ENCODE data around the gene MEF2C.

DNA sequence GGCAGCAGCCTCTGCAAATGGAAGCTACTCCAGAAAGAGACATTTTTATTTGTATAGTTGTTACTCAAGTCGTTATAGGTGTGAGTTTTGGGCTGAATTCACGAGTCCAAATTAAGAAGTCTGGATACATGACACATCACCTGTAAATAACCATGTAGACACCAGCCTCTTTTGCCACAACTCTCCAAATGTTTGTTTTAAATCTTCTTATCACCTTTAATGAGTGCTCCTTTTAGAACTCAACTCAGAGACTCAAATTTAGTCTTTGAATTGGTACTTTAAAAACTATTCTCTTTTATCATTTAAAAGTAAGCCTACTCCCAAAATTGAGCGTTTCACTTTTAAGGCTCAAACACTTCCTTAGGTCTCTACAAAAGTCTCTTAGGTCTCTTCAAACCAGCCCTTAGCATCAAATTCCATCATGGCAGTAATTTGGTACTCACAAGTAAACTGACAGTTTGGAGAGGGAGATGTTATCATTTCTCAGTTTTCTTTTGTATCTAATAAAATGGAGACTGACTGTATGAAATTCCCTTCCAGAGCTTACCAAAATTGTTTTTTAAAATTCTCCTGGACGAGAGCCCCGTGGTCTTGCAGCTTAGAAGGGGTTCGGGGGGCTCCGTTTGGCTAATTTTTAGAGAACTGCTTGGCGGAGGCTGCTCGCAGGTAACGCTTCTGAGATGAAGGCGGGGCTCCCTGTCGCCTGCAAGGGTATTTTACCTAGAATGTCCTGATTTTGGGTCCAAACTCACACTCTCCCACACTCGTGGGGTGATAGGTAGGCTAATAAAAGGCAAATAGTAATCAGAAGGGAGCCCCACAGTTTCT is 194.6 kb downstream of the MEF2C start:
- TF ChIP-seq POLR2AphosphoS5 (IDR thresholded peaks at IDR 0.05; ENCODE audit: borderline replicate concordance, low read depth, low read length) = no peak
- TF ChIP-seq EZH2 (IDR thresholded peaks at IDR 0.05) = no peak
